ENCODE results near the gene TNFAIP2. TPM values are rescaled to one million over a fixed set of nuclear protein-coding genes. Genes with fewer than 3 reads are reported as not detected.

The TNFAIP2 gene
- total and polyA plus RNA-seq, 4 donors = 65.6 to 519 (median 226) TPM

DNA sequence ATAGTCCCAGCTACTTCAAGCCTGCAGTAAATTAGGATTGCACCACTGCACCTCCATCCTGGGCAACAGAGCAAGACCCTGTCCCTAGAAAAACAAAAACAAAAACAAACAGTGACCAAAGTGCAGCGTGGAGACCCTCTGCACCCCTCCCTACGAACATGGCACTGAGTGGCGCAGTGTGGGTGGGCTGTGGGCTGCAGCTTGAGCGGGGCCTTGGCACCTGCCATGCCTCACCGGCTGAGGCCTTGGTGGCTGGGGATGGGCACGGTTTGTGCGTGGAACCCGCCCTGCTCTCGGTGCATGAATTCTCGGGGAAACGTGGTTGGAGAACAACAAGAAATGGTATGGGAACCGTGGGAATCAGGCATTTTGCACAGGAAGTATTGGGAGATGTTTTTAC, 60.8 kb downstream of the TNFAIP2 start:
- ATAC-seq (ENCODE audit: insufficient read depth, low FRiP score) = no peak
- Histone ChIP-seq H3K27me3 (ENCODE audit: control insufficient read depth in 3 of 3, insufficient read depth in 3 of 3, low read length in 2 of 3) (peaks cover 0 to 18% (median 15%) of the 10 kb centered on the region in 3 donors), H3K36me3 (ENCODE audit: control insufficient read depth in 4 of 4, insufficient read depth in 4 of 4, low read length in 4 of 4) (no peaks in the 10 kb centered on the region), H3K9me3 (ENCODE audit: control insufficient read depth in 4 of 4, insufficient read depth in 3 of 4, low read length in 3 of 4) (no peaks in the 10 kb centered on the region), H3K4me3 (no peak overlapping the region), H3K27ac (ENCODE audit: low read depth in 1 of 2, low read length in 1 of 2) (no peak overlapping the region), H3K4me1 (ENCODE audit: control insufficient read depth in 5 of 5, insufficient read depth in 5 of 5, low read length in 5 of 5) (peaks cover 0 to 4% (median 0%) of the 10 kb centered on the region in 5 donors), H3K9ac (ENCODE audit: insufficient read depth in 1 of 2, low read length in 2 of 2) (no peak overlapping the region)
- DNase-seq = no peak
- TF ChIP-seq, protein P1, sequence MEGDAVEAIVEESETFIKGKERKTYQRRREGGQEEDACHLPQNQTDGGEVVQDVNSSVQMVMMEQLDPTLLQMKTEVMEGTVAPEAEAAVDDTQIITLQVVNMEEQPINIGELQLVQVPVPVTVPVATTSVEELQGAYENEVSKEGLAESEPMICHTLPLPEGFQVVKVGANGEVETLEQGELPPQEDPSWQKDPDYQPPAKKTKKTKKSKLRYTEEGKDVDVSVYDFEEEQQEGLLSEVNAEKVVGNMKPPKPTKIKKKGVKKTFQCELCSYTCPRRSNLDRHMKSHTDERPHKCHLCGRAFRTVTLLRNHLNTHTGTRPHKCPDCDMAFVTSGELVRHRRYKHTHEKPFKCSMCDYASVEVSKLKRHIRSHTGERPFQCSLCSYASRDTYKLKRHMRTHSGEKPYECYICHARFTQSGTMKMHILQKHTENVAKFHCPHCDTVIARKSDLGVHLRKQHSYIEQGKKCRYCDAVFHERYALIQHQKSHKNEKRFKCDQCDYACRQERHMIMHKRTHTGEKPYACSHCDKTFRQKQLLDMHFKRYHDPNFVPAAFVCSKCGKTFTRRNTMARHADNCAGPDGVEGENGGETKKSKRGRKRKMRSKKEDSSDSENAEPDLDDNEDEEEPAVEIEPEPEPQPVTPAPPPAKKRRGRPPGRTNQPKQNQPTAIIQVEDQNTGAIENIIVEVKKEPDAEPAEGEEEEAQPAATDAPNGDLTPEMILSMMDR (IDR thresholded peaks at IDR 0.05; ENCODE audit: control extremely low read depth, extremely low read depth) = no peak
- WGBS, 2 donors = 87 to 94% methylated on average over 12 of the region's 12 CpGs

DNA sequence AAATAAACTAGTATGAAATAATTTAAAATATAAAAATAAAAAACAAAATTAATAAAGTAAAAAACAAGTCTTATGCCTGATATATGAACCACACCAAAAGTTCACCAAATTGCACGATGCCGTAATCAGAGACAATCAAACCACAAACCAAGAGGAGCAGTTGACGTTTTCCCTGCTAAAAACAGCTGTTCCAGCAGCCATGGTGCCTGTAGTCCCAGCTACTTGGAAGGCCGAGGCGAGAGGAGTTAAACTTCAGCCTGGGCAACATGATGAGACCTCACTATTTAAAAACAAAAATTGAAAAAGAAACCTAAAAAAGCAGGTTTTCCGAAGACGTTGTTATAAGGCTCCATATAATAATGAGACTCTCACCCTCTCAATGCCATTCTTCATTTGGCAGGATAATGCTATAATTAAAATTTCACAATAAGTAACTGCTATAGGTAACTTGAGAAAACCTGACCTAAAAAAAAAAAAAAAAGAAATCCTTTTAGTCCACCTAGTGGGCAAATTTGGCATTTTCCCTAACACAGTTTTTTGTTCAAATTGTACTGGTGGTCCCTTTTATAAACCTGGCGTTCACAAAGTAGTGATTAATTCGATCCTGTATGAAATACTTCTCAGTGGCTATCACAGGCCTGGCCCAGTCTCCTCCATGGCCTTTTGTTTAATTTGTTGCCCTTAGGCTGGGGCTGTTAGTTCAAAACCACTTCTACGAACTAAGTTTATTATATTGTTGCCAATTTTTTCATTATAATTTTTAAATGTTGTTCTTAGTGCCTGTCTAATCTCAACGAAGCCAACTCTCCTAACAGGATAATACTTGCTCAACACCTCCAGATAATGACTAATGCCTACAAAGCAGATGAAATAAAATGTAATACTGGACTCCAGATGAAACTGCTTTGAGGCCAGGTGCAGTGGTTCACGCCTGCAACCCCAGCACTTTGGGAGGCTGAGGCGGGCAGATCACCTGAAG, 62.1 kb downstream of the TNFAIP2 start:
- 56 to 63% methylated on average over 13 of the region's 13 CpGs for WGBS, 2 donors
- Histone ChIP-seq H3K9ac (ENCODE audit: insufficient read depth in 1 of 2, low read length in 2 of 2) (no peak overlapping the region), H3K27ac (ENCODE audit: low read depth in 1 of 2, low read length in 1 of 2) (no peak overlapping the region), H3K27me3 (ENCODE audit: control insufficient read depth in 3 of 3, insufficient read depth in 3 of 3, low read length in 2 of 3) (peaks cover 0 to 18% (median 15%) of the 10 kb centered on the region in 3 donors), H3K4me1 (ENCODE audit: control insufficient read depth in 5 of 5, insufficient read depth in 5 of 5, low read length in 5 of 5) (peaks cover 0 to 7% (median 0%) of the 10 kb centered on the region in 5 donors), H3K36me3 (ENCODE audit: control insufficient read depth in 4 of 4, insufficient read depth in 4 of 4, low read length in 4 of 4) (no peaks in the 10 kb centered on the region), H3K4me3 (no peak overlapping the region), H3K9me3 (ENCODE audit: control insufficient read depth in 4 of 4, insufficient read depth in 3 of 4, low read length in 3 of 4) (no peaks in the 10 kb centered on the region)
- DNase-seq (peak in 2 of 3 donors; percentile 65 to 68), ATAC-seq (ENCODE audit: insufficient read depth, low FRiP score) (no peak)
- TF ChIP-seq, protein P1 (IDR thresholded peaks at IDR 0.05; ENCODE audit: control extremely low read depth, extremely low read depth) = no peak

DNA sequence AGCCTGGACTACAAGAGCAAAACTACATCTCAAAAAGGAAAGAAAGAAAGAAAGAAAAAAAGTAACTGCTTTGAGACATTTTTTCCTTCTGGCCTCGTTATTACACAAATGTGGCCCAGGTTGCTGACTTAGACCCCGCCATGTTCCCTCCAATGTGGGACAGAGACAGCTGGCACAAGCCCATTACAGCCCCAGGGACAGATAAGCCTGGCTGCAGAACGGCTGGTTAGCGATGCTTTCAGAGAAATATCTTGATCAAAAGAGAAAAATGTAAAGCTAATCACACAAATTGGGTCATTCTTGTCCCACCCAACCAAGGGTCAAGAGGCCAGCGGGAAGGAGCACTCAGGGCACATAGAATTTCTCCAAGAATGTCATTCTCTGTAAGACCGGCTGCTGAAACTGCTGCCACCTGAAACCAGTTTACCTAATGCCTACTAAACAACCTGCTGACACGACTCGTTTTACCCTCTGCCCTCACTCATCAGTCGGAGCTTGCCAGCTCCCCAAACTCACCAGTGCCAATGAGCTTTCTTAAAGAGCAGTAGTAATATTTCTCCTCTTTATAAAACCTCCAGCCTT, 63.1 kb downstream of the TNFAIP2 start:
- Histone ChIP-seq H3K9ac (ENCODE audit: insufficient read depth in 1 of 2, low read length in 2 of 2) (no peak overlapping the region), H3K36me3 (ENCODE audit: control insufficient read depth in 4 of 4, insufficient read depth in 4 of 4, low read length in 4 of 4) (no peaks in the 10 kb centered on the region), H3K4me3 (no peak overlapping the region), H3K27me3 (ENCODE audit: control insufficient read depth in 3 of 3, insufficient read depth in 3 of 3, low read length in 2 of 3) (peaks cover 0 to 18% (median 15%) of the 10 kb centered on the region in 3 donors), H3K4me1 (ENCODE audit: control insufficient read depth in 5 of 5, insufficient read depth in 5 of 5, low read length in 5 of 5) (peaks cover 0 to 7% (median 0%) of the 10 kb centered on the region in 5 donors), H3K9me3 (ENCODE audit: control insufficient read depth in 4 of 4, insufficient read depth in 3 of 4, low read length in 3 of 4) (no peaks in the 10 kb centered on the region), H3K27ac (ENCODE audit: low read depth in 1 of 2, low read length in 1 of 2) (no peak overlapping the region)
- no peak for DNase-seq
- ATAC-seq (ENCODE audit: insufficient read depth, low FRiP score) = no peak
- WGBS, 2 donors = 74 to 76% methylated on average over 9 of the region's 9 CpGs
- TF ChIP-seq, protein P1 (IDR thresholded peaks at IDR 0.05; ENCODE audit: control extremely low read depth, extremely low read depth) = no peak

Other genes starting within 250 kb of the TNFAIP2 start
- 10 to 100 TPM in 1 of 2 donors, under 1 TPM in 1; 0.94 to 24.7 TPM for gene AMN, start 200.8 kb upstream of the TNFAIP2 start, total RNA-seq
- 10 to 100 TPM; 10.2 to 15.0 TPM for gene AMN, start 200.8 kb upstream of the TNFAIP2 start, polyA plus RNA-seq
- 10 to 100 TPM; 88.5 to 97.9 TPM for gene CDC42BPB, start 65.9 kb upstream of the TNFAIP2 start, total RNA-seq
- gene CDC42BPB, start 65.9 kb upstream of the TNFAIP2 start, polyA plus RNA-seq = 10 to 100 TPM; 39.3 to 44.6 TPM
- gene LBHD2, start 39.3 kb upstream of the TNFAIP2 start, total RNA-seq = not detected
- under 1 TPM in 1 of 2 donors, not detected in 1; 0.08 TPM for gene LBHD2, start 39.3 kb upstream of the TNFAIP2 start, polyA plus RNA-seq
- gene EXOC3L4, start 28.7 kb upstream of the TNFAIP2 start, total RNA-seq = 1 to 10 TPM; 3.6 to 4.0 TPM
- 1 to 10 TPM; 3.0 to 4.6 TPM for gene EXOC3L4, start 28.7 kb upstream of the TNFAIP2 start, polyA plus RNA-seq
- 100 to 1,000 TPM; 161 to 255 TPM for gene EIF5, start 210.8 kb downstream of the TNFAIP2 start, total RNA-seq
- 100 to 1,000 TPM in 1 of 2 donors, 10 to 100 TPM in 1; 50.4 to 161 TPM for gene EIF5, start 210.8 kb downstream of the TNFAIP2 start, polyA plus RNA-seq